Hepatocyte (in vitro differentiated cells): ENCODE results near the gene ZKSCAN4.

ENCODE experiments used
- CTCF ChIP-seq: fragments of 200-600 bp; sonication (generic); IDR thresholded peaks from 2 replicates; pipeline ENCODE4 v1.5.1; 2016; ENCODE audit warnings: antibody characterized with exemption, mild to moderate bottlenecking; ENCODE audit not compliant: poor library complexity
- EZH2 ChIP-seq: fragments of 200-600 bp; sonication (generic); IDR thresholded peaks from 2 replicates; pipeline ENCODE4 v1.6.1; 2016; ENCODE audit warnings: antibody characterized with exemption, mild to moderate bottlenecking, borderline replicate concordance

GRCh38 chr6:28282926-28283325 is 30.9 kb upstream of the ZKSCAN4 start:
- TF ChIP-seq CTCF, result no peak
- no peak for TF ChIP-seq EZH2
